ENCODE results near the gene CENPV. TPM values are rescaled to one million over a fixed set of nuclear protein-coding genes. Genes with fewer than 3 reads are reported as not detected.

CENPV gene
- total and polyA plus RNA-seq, 2 donors (not counting 3 experiments of a cell fraction or from before 2014, with no cell fraction given): 38.2 to 41.6 TPM

DNA sequence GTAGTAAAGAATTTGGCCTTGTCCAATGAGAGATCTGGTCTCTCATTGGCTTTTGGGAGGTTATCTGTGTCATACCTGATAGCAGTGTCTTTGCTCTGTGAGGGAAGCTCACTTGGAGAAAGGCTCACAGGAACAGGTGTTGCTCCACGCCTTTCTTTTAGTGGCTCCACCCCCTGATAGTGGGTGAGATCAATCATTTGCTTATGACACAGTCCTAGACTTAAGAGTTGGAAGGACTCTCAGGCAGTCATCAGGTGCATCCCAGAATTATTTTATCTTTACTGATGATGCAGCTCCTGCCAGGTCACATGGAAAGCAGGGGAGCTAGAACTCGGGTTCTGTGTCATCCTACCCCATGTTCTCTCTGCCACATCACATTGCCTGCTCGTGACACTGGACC is 59.3 kb downstream of the CENPV start:
- BruUV-seq (replicated peaks): no TSS peak
- Histone ChIP-seq H2AFZ (ENCODE audit: low read depth, low read length) (no peak overlapping the region), H4K20me1 (replicated peaks; ENCODE audit: control insufficient read depth, extremely low read depth, insufficient read depth, low read length) (no peaks in the 10 kb centered on the region), H3K9me3 (replicated peaks; ENCODE audit: control insufficient read depth, insufficient read depth, low read length) (no peaks in the 10 kb centered on the region), H3K27me3 (ENCODE audit: control insufficient read depth in 2 of 2, insufficient read depth in 2 of 2, low read length in 2 of 2) (no peaks in the 10 kb centered on the region), H3K9me1 (replicated peaks; ENCODE audit: control insufficient read depth, extremely low read depth, insufficient read depth, low read length) (no peaks in the 10 kb centered on the region), H3K4me1 (ENCODE audit: control insufficient read depth, extremely low read depth, insufficient read depth, low read length) (no peaks in the 10 kb centered on the region), H3K79me2 (ENCODE audit: control insufficient read depth, insufficient read depth, low read length) (no peaks in the 10 kb centered on the region), H3K9ac (replicated peaks; ENCODE audit: extremely low read depth, insufficient read depth, low read length) (no peak overlapping the region), H3K4me3 (replicated peaks in 1 of 3; ENCODE audit: insufficient read depth in 1 of 3, low read depth in 1 of 3, low read length in 3 of 3) (no peak overlapping the region), H3K4me2 (ENCODE audit: insufficient read depth, low read length) (no peak overlapping the region), H3K27ac (ENCODE audit: insufficient read depth, low read depth, low read length) (no peak overlapping the region), H3K36me3 (ENCODE audit: control insufficient read depth in 2 of 2, extremely low read depth in 1 of 2, insufficient read depth in 2 of 2, low read length in 2 of 2) (no peaks in the 10 kb centered on the region)
- FAIRE-seq (no peak), DNase-seq (ENCODE audit: low read depth, low spot score) (no peak)
- intact Hi-C loops (cut with micrococcal nuclease) (no loop called here), dilution Hi-C loops (cut with MboI; ENCODE audit: extremely low pct_ligation_motif_present, low sequenced_read_pairs) (no loop called here)
- CTCF ChIA-PET: interaction anchor here (0.9 kb wide), 1 partner anchor 75 kb away, joined by 3 read pairs; no protein-coding TSS in a partner anchor
- TF ChIP-seq POLR2AphosphoS5 (IDR thresholded peaks at IDR 0.05; ENCODE audit: insufficient read depth, low read depth, low read length) (no peak), MYC (IDR thresholded peaks at IDR 0.05; ENCODE audit: low read depth, low read length) (no peak), JUN (IDR thresholded peaks at IDR 0.05; ENCODE audit: borderline replicate concordance, insufficient read depth, insufficient read length, low read depth) (no peak), EZH2 (IDR thresholded peaks at IDR 0.05; ENCODE audit: borderline replicate concordance, low read depth, low read length, severe bottlenecking) (no peak), POLR2A (IDR thresholded peaks at IDR 0.05; ENCODE audit: low read depth, low read length) (no peak), GATA2 (IDR thresholded peaks at IDR 0.05; ENCODE audit: insufficient read depth, insufficient read length, low read depth, low read length) (no peak), FOS (IDR thresholded peaks at IDR 0.05; ENCODE audit: borderline replicate concordance, insufficient read depth, low read length) (no peak), CTCF (IDR thresholded peaks at IDR 0.05; ENCODE audit: extremely low read depth in 1 of 2, insufficient read depth in 1 of 2, low read depth in 1 of 2, low read length in 2 of 2) (no peak)
- TF ChIP-seq, protein P1, sequence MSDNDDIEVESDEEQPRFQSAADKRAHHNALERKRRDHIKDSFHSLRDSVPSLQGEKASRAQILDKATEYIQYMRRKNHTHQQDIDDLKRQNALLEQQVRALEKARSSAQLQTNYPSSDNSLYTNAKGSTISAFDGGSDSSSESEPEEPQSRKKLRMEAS (IDR thresholded peaks at IDR 0.05; ENCODE audit: insufficient read depth, insufficient read length): no peak
- POLR2A ChIA-PET: no interaction called here

Other genes starting within 250 kb of the CENPV start
- gene NCOR1, start 137.9 kb downstream of the CENPV start, total RNA-seq: 134 and 140 TPM in 2 replicates
- 81.1 and 90.0 TPM in 2 replicates for gene NCOR1, start 137.9 kb downstream of the CENPV start, polyA plus RNA-seq
- gene PIGL, start 136.3 kb downstream of the CENPV start, total RNA-seq: 28.0 and 28.6 TPM in 2 replicates
- gene PIGL, start 136.3 kb downstream of the CENPV start, polyA plus RNA-seq: 40.8 and 40.9 TPM in 2 replicates
- 1,183 and 1,294 TPM in 2 replicates for gene UBB, start 27.6 kb upstream of the CENPV start, total RNA-seq
- 1,282 and 1,683 TPM in 2 replicates for gene UBB, start 27.6 kb upstream of the CENPV start, polyA plus RNA-seq
- gene TRPV2, start 62.1 kb upstream of the CENPV start, total RNA-seq: 6.7 and 10.6 TPM in 2 replicates
- gene TRPV2, start 62.1 kb upstream of the CENPV start, polyA plus RNA-seq: 3.3 and 4.2 TPM in 2 replicates
- 2.9 and 3.7 TPM in 2 replicates for gene LRRC75A, start 138.7 kb upstream of the CENPV start, total RNA-seq
- gene LRRC75A, start 138.7 kb upstream of the CENPV start, polyA plus RNA-seq: 6.1 and 8.1 TPM in 2 replicates
- gene ZNF287, start 215.7 kb upstream of the CENPV start, total RNA-seq: 5.5 and 6.9 TPM in 2 replicates
- 2.5 and 3.6 TPM in 2 replicates for gene ZNF287, start 215.7 kb upstream of the CENPV start, polyA plus RNA-seq